ENCODE results near the gene PRH1. TPM values are rescaled to one million over a fixed set of nuclear protein-coding genes. Genes with fewer than 3 reads are reported as not detected.

Gene PRH1
- total RNA-seq, 1 donor from 2014 or later, result 21.1 TPM

DNA sequence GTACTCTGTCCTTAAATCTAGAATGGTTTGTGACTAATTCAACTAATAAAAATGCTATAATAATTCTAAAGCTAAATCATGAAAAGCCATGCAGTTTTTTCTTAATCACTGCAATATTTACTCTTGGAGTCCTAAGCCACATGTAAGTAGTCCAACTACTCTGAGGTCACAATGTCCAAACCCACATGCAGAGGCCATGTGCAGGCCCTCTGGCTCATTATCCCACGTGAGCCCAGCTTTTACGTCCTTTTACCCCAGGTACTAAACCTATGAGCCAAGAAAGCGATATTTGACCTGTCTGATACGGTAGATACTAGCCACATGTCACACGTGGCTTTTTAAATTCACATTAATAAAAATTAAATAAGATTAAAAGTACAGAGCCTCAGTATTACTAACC, 12.8 kb upstream of the PRH1 start:
- DNase-seq (ENCODE audit: low read depth, low spot score), result no peak
- Mint-ChIP-seq H3K27me3 (ENCODE audit: low read depth) (no peaks in the 10 kb centered on the region), H3K9me3 (peaks cover 7% of the 10 kb centered on the region), H3K27ac (ENCODE audit: unreplicated experiment) (no peak overlapping the region), H3K36me3 (ENCODE audit: low read depth) (peaks cover 19% of the 10 kb centered on the region), H3K4me3 (no peak overlapping the region), H3K4me1 (no peaks in the 10 kb centered on the region)
- TF ChIP-seq, protein P1, sequence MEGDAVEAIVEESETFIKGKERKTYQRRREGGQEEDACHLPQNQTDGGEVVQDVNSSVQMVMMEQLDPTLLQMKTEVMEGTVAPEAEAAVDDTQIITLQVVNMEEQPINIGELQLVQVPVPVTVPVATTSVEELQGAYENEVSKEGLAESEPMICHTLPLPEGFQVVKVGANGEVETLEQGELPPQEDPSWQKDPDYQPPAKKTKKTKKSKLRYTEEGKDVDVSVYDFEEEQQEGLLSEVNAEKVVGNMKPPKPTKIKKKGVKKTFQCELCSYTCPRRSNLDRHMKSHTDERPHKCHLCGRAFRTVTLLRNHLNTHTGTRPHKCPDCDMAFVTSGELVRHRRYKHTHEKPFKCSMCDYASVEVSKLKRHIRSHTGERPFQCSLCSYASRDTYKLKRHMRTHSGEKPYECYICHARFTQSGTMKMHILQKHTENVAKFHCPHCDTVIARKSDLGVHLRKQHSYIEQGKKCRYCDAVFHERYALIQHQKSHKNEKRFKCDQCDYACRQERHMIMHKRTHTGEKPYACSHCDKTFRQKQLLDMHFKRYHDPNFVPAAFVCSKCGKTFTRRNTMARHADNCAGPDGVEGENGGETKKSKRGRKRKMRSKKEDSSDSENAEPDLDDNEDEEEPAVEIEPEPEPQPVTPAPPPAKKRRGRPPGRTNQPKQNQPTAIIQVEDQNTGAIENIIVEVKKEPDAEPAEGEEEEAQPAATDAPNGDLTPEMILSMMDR (conservative IDR thresholded peaks at IDR 0.05), result no peak

DNA sequence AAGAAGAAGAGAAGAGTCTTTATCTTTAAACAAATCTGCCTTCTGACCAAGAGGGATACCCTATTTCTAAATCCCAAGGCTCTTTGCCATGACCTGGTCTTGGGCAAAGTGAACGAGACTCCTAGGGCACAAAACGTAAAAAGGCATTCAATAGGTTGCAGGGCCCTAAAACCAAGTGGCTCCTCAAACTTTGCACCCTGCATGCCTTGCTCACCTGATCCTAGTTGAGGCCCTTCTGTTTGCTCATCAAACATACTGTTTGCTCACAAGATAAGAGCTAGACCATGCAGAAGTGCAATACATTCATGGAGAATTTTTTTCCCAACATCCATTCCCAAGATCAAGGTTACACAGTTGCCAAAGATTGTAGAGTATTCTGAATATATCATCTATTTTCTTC, 7.9 kb upstream of the PRH1 start:
- Mint-ChIP-seq H3K4me3 (no peak overlapping the region), H3K36me3 (ENCODE audit: low read depth) (peaks cover 11% of the 10 kb centered on the region), H3K4me1 (no peaks in the 10 kb centered on the region), H3K27ac (ENCODE audit: unreplicated experiment) (no peak overlapping the region), H3K9me3 (no peaks in the 10 kb centered on the region), H3K27me3 (ENCODE audit: low read depth) (no peaks in the 10 kb centered on the region)
- TF ChIP-seq, protein P1 (conservative IDR thresholded peaks at IDR 0.05), result no peak
- no peak for DNase-seq (ENCODE audit: low read depth, low spot score)

DNA sequence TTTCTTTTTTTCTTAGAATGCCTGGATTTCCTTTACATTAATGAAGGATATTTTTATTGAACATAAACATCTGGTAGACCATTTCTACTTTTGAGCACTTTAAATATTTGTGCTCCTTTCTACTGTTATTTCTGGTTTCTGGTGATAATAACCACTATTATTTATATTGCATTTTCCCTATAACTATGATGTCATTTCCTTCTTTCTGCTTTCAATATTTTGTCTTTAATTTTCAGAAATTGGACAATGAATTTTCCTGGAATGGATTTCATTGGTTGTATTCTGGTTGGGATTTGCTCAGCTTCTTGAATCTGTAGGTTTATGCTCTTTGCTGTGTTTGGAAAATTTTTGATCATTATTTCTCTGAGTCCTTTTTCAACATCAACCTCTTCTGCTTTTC, 5.2 kb upstream of the PRH1 start:
- H3K4me3 Mint-ChIP-seq, result no peak overlapping the region
- H3K4me1 Mint-ChIP-seq, result no peaks in the 10 kb centered on the region
- peaks cover 11% of the 10 kb centered on the region for H3K36me3 Mint-ChIP-seq (ENCODE audit: low read depth)
- H3K27me3 Mint-ChIP-seq (ENCODE audit: low read depth), result no peaks in the 10 kb centered on the region
- H3K9me3 Mint-ChIP-seq, result no peaks in the 10 kb centered on the region
- H3K27ac Mint-ChIP-seq (ENCODE audit: unreplicated experiment), result no peak overlapping the region
- no peak for DNase-seq (ENCODE audit: low read depth, low spot score)
- TF ChIP-seq, protein P1 (conservative IDR thresholded peaks at IDR 0.05), result no peak

DNA sequence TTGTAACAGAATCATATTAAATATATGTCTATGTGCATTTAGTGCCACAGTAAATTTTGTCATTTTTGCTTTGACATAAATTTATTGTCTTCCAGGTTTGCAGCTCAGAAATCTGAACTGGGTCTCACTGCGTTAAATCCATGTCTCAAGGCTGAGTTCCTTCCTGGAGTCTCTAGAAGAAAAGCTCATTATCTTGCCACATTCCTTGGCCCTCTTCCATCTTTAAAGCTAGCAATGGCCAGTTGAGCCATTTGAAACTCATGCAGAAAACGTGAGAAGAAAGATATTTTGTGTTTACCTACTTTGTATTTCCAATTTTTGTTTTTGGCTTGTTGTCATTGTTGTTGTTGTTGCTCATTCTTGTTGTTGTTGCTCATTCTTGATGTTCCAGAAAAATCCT, 10.7 kb downstream of the PRH1 start:
- Mint-ChIP-seq H3K36me3 (ENCODE audit: low read depth) (peaks cover 47% of the 10 kb centered on the region), H3K27me3 (ENCODE audit: low read depth) (no peaks in the 10 kb centered on the region), H3K9me3 (peaks cover 3% of the 10 kb centered on the region), H3K27ac (ENCODE audit: unreplicated experiment) (no peak overlapping the region), H3K4me1 (no peaks in the 10 kb centered on the region), H3K4me3 (no peak overlapping the region)
- DNase-seq (ENCODE audit: low read depth, low spot score), result no peak
- TF ChIP-seq, protein P1 (conservative IDR thresholded peaks at IDR 0.05), result no peak

DNA sequence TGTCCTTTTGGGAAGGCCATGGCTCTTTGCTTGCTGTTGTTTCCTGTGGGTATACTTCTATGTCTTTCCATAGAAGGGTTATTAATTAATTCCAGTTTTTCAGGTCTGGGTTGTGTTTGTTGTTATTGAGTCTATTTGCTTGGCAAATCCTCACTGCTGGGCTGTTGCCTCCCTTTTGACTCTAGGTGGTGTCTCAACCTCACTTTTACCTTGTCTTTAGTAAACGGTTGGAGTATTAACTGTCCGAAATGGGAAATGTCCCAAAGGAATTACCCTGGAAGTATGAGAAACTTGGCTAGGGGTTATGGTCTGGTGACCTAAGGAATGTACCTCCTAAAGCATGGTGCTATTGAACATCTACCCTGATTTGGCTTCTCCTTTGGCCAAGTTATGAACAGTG, 16.7 kb downstream of the PRH1 start:
- Mint-ChIP-seq H3K36me3 (ENCODE audit: low read depth) (peaks cover 35% of the 10 kb centered on the region), H3K4me3 (no peak overlapping the region), H3K27ac (ENCODE audit: unreplicated experiment) (no peak overlapping the region), H3K4me1 (no peaks in the 10 kb centered on the region), H3K9me3 (peaks cover 11% of the 10 kb centered on the region), H3K27me3 (ENCODE audit: low read depth) (no peaks in the 10 kb centered on the region)
- no peak for DNase-seq (ENCODE audit: low read depth, low spot score)
- TF ChIP-seq, protein P1 (conservative IDR thresholded peaks at IDR 0.05), result no peak

All from neural crest cell (in vitro differentiated cells).